NCI-H2196 (cell line): ENCODE measurements around the gene GINS2.
A peak's percentile ranks its signal among the peaks of the same experiment; 100 is the strongest.

Source experiments
- DNase-seq: peaks from one replicate; lab custom pipeline; 2025; ENCODE audit not compliant: unreplicated experiment; lab: John Stamatoyannopoulos, UW

GINS2 gene

DNA sequence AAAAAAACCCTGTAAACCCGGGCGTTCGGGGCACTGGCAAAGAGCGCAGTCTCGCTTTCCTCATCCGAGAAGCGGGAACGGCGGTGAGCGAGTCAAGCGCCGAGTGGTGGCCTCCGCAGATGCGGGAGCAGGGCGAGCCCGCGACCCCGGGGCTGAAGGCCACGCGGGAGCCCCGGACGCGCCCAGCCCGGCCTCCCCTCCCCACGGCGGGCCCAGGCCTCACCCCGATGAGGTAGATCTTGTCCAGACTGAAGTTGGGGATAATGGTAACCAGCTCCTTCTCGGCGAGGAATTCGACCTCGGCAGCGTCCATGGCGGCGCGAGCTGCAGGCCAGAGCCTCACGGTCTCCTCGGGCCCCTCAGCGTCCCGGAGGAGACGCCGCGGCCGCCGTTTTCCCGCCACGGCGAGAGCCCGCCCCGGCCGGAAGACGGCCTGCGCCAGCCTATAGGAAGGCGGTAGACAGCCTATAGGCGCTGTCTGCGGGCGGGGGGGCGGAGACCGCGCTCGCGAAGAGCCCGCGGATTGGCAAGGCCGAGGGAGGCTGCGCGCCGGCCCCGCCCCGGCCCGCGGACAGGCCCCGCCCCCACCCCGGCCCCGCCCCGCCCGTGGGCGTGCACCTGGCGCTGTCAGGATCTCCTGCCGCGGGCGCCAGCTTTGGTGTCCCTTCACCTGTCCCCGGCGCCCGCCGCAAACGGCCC, at the start of gene GINS2:
Gene GINS2 (minus strand): TSS at position 369 of the 699 bp plus-strand sequence. CDS start 56 bp downstream, at position 313.
- DNase-seq, result peak; percentile 79

GRCh38 chr16:85736921-85737320, 48.2 kb upstream of the GINS2 start:
- DNase-seq, result no peak

- DNase-seq, result no peak
These were observed 47.2 kb upstream of the GINS2 start for GRCh38 chr16:85735946-85736345.

DNA sequence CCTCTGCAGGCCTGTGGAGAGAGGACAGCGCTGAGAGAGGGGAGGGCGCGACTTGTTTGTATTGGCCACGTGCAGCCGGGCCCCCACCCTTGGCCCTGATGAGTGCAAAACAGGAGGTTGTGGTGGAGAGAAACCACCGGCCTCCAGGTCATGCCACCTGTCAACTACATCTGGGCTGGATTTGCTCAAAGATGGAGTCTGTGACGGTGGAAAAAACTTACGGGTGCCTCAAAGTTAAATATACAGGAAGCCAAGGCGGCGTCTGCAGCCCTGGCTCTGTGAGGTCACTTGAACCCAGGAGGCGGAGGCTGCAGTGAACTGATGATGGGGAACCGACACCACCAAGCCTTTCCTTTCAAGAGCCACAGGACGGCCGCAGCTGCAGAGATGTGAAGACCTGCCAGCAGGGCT, 46.5 kb upstream of the GINS2 start:
- DNase-seq, result no peak

GRCh38 chr16:85734311-85735017, 45.7 kb upstream of the GINS2 start:
- no peak for DNase-seq

DNA sequence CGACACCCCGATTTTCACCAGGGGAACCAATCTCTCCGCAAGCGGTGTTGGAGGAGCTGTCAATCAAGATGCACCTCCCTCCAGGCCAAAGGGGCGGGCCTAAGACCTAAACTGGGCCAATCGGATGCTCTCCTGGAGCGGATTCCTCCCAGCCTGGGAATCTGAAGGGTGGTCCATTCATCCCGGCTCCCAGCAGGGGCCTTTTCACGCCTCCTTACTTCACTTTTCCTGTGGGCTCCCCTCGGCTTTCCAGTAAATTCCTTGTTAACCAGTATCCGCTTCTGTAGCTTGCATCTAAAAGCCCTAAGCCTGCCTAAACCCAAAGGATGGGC, 45.1 kb upstream of the GINS2 start:
- DNase-seq, result no peak

DNA sequence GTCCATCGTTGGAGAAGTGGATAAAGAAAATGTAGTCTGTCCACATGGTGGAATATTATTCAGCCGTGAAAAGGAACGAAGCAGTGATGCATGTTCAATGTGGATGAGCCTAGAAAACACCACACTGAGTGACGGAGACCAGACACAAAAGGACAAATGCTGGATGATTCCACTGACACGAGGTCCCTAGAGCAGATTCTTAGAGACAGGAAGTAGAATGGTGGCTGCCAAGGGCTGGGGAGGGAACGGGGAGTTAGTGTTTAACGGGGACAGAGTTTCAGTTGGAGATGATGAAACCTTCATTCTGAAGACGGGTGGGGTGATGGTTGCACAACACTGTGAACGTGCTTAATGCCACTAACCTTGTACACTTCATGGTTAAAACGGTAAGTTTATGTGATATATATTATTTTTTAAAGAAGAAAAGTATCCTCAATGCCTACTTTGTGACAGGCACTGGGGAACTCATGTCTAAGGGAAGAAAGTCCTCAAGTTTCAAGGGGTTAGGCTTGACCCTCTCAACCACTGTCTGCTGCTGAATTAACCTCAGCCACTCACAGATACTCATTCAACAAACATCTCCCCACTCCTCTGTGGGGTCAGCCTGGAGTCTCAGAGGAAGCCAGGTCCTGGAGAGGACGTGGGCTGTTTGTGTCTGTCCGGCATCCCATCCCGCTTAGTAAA, 44.5 kb upstream of the GINS2 start:
- no peak for DNase-seq

DNA sequence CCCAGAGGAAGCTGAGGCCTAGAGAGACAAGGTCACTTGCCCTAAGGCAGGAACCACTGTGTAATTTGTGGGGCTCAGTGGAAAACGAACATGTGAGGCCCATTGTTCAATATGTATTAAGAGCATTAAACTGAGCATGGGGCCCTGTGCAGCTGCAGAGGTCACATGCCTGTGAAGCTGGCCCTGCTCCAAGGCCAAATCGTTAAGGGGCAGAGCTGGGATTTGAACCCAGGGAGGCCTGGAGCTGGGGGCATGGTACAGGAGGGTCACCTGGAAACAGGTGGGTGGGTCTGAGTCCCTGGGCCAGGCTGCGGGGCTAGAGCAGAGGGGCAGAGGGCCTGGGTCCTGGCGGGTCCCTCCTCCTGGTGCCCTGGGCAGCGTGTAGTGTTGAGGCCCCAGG, 42.4 kb upstream of the GINS2 start:
- no peak for DNase-seq

DNA sequence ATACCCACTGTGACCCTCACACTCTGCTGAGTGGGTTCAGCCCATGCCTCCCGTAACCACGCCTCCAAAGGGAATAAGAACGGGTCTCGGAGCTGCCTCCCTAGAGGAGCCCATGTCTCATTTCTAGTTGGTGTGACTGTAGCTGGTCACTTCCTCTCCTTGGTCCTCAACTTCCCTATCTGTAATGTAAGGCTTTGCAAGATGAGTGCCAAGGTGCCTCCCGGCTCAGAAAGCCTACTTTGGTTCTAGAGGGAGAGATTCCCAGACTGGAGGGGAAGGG, 41.4 kb upstream of the GINS2 start:
- DNase-seq, result no peak

- DNase-seq, result no peak
These were observed 40.9 kb upstream of the GINS2 start for GRCh38 chr16:85729452-85730185.

- DNase-seq, result no peak
These were observed 40.1 kb upstream of the GINS2 start for GRCh38 chr16:85728879-85729278.

GRCh38 chr16:85724936-85725335, 36.2 kb upstream of the GINS2 start:
- DNase-seq, result no peak

DNA sequence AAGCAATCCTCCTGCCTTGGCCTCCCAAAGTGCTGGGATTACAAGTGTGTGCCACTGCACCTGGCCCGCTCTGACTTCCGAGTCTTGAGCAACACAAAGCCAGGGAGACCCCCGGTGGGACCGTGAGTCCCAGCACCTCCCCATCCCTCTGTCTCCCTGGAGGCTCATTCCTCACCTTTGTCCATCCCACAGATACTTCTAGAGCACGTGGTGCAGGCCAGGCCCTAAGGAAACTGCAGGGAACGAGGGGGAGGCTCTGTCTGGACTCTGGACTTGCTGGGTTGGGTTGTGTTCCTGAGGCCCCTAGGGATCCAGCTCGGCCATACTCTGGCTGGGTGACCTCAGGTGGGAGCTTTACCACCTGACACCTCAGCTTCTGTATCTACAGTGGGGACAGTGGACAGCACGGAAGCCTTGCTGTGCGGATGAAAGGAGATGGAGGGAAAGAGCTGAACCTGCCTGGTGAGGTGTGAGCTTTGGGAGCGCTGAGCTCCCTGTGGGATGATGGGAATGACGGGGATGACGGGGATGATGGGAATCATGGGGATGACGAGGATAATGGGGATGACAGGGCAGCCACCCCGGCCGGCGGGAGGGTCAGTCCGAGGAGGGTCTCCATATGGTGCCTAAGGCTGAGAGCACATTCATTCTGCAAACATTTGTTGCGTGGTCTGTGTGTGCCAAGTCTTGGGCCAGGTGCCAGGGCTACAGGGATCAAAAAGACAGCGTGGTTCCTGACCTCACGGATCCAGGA, 35.5 kb upstream of the GINS2 start:
- no peak for DNase-seq

- DNase-seq, result no peak
These were observed 33.6 kb upstream of the GINS2 start for GRCh38 chr16:85722128-85722893.

- peak; percentile 19 for DNase-seq
These were observed 31.5 kb upstream of the GINS2 start for GRCh38 chr16:85720302-85720637.

DNA sequence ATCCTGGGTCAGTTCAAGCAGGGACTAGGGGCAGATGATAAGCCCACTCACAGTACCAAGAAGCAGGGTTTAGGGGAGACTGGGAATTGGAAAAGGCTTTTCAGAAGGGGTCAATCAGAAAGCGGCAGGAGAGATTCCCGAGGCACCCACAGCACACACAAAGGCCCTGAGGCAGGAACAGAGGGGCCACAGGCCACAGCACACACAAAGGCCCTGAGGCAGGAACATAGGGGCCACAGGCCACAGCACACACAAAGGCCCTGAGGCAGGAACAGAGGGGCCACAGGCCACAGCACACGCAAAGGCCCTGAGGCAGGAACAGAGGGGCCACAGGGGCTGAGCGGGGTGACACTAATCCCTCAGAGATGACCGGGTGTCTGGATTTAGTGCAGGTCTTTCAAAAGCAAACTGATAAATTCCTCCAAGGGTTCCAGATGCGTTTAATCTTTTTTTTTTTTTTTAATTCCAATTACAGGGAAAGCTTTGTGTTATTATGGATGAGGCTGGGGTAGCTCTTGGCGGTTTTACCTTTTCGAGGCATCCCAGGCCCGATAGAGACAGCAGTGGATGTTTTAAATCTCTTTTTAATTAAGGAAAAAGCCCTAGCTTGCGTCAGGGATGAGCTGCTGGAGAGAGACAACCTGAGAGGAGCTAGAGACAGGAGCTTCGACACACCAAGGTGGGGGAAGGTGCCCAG, 31.0 kb upstream of the GINS2 start:
- no peak for DNase-seq

DNA sequence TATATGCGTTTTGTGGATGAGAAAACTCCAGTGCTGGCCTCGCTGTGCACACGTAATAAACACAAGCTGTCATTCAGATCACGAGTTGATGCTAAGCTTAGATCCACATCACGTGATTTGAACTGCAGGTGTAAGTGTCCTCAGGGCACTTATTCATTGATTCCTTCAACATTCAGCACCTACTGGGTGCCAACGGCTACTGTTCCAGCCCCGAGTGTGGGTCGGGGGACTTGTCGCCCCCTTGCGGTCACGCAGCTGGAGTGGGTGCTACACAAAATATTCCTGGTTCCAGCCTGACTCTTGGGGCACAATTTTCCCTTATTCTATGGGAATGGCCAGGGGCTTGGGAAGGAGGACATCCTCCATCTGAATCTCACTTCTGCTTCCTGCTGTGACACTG, 29.9 kb upstream of the GINS2 start:
- DNase-seq, result no peak

- DNase-seq, result no peak
These were observed 29.4 kb upstream of the GINS2 start for GRCh38 chr16:85718153-85718477.

DNA sequence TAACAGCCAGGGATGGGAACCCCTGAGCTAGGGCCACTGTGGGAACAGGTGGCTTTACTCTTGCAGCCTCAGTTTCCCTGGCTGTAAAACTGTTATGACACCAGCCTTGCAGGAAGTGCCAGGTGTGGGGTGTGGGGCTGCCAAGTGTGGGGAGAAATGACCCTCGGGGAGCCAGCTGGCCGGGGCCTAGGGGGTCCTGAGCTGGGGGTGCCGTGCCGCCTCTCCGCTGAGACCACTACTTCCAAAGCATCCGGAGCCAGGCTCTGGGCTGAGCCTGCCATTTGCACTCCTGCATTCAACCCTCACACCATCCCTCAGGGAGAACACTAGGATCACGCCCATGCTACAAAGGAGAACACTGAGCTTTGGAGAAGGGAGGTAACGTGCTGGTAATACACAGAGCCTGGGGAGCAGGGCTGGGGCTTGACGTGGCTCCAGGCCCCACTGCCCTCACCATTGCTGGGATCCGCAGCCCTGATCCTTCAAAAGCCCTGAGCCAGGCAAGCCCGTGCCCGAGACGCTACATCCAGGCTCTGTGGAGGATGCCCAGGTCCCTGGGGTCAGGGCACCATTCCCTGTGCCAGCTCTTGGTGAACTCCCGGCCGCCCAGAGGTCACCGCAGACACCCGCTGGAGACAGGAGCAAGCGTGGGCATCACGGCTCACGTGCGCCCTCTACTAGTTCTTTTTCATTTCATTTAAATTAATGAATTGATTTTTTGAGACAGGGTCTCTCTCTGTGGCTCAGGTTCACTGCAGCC, 28.8 kb upstream of the GINS2 start:
- peak; percentile 68 for DNase-seq
